GM19099 (cell line): ENCODE data around the gene CRAT.

Experiments used
- POLR2A ChIP-seq: IDR thresholded peaks from 3 replicates; pipeline ENCODE4 v1.6.1; 2011; ENCODE audit warnings: low read depth; ENCODE audit not compliant: insufficient read length; ENCODE audit errors: extremely low read depth

CRAT gene

GRCh38 chr9:129110740-129111527 lies at the start of gene CRAT, which contains the start of gene PTPA:
Gene CRAT (minus strand): TSS chr9:129110793. CDS start chr9:129110509, 284 bp downstream.
Gene PTPA (plus strand): TSS chr9:129111415. CDS start chr9:129111601, 186 bp downstream.
- peak; percentile 96 for TF ChIP-seq POLR2A

GRCh38 chr9:129156163-129156562 lies 45.6 kb upstream of the CRAT start:
- no peak for TF ChIP-seq POLR2A

GRCh38 chr9:129154866-129155477 lies 44.4 kb upstream of the CRAT start:
- TF ChIP-seq POLR2A = no peak

- TF ChIP-seq POLR2A = no peak
These were observed 40.9 kb upstream of the CRAT start for GRCh38 chr9:129151469-129151868.

- TF ChIP-seq POLR2A = no peak
These were observed 40.1 kb upstream of the CRAT start for GRCh38 chr9:129150672-129151211.

- no peak for TF ChIP-seq POLR2A
These were observed 39.5 kb upstream of the CRAT start for GRCh38 chr9:129150122-129150521.

- TF ChIP-seq POLR2A = no peak
These were observed 38.8 kb upstream of the CRAT start for GRCh38 chr9:129149442-129149841.

- no peak for TF ChIP-seq POLR2A
These were observed 38.0 kb upstream of the CRAT start for GRCh38 chr9:129148463-129149204.

GRCh38 chr9:129146441-129146941 lies 35.9 kb upstream of the CRAT start:
- TF ChIP-seq POLR2A = no peak

- TF ChIP-seq POLR2A = no peak
These were observed 35.3 kb upstream of the CRAT start for GRCh38 chr9:129145841-129146292.

- no peak for TF ChIP-seq POLR2A
These were observed 34.7 kb upstream of the CRAT start for GRCh38 chr9:129145316-129145715.

GRCh38 chr9:129143031-129143927 lies 32.7 kb upstream of the CRAT start:
- peak; percentile 12 for TF ChIP-seq POLR2A

GRCh38 chr9:129142138-129142935 lies 31.7 kb upstream of the CRAT start:
- peak; percentile 4 for TF ChIP-seq POLR2A
